ENCODE measurements around the gene TRPC5OS.
A peak's percentile ranks its signal among the peaks of the same experiment; 100 is the strongest.

The TRPC5OS gene

GRCh38 chrX:111875881-111876280 is at the start of gene TRPC5OS:
TRPC5OS (plus strand) TSS chrX:111876181; CDS start chrX:111901850, 25,669 bp downstream.
- no peak for DNase-seq

- no peak for DNase-seq
Observed at GRCh38 chrX:111829345-111829744, 46.6 kb upstream of the TRPC5OS start.

DNA sequence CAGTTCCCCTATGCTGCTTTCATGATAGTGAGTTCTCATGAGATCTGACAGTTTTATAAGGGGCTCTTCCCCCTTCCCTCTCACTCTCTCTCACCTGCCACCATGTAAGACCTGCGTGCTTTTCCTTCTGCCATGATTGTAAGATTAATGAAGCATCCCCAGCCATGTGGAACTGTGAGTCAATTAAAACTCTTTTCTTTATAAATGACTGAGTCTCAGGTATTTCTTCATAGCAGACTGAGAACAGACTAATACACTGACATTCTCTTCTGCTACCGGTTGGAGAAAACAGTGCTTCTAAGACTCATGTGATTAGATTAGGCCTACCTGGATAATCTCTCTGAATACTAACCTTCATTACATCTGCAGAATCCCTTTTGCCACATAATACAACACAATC is 45.4 kb upstream of the TRPC5OS start:
- DNase-seq, result no peak

DNA sequence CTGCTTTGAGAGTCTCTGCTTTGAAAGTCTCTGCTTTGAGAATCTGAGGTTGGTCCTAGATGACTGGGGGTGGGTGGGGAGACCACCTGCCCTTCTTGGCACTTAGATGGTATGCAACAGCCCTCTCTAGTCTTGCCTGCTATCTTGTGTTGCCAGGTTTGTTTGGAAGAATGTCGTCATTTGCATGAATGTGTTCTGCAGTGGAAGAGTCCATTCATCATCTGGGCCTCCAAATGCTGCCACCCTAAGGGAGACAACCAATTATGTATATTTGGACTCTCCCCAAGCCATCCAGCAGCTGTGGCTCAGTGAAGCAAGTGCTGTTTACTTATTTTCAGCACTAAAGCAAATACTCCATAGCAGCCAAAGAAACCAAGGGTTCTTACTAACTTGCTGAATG is 44.6 kb upstream of the TRPC5OS start:
- DNase-seq, result no peak

- DNase-seq, result peak; percentile 85
Observed at GRCh38 chrX:111837197-111837596, 38.8 kb upstream of the TRPC5OS start.

DNA sequence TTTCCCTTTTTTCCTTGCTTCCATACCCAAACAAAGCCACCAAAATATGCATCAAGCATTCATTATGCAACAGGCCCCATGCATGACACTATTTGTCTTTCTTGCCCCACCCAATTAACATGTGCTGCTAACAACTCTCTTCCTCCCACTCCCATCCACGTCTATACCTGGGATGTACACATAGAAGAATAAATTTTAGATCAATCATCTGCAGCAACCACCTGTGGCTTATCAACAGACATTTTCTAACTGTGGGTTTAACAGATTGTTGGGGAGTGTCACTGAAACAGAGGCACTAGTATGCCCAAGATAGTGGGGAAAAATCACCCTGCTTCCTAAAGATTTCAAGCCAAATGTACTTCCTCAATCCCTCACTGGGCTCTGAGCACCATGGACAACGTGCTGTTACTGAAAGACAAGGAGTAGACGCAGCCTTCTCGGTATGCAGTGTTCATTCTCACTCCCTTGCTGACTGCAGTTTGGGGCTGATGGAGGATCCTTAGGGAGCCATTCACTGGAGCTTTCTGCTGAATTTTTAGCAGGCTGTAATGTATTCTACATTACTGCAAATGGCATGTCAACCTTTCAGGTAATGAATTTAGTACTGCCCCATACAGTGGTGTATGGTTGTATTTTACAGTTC is 28.4 kb upstream of the TRPC5OS start:
- DNase-seq, result no peak

DNA sequence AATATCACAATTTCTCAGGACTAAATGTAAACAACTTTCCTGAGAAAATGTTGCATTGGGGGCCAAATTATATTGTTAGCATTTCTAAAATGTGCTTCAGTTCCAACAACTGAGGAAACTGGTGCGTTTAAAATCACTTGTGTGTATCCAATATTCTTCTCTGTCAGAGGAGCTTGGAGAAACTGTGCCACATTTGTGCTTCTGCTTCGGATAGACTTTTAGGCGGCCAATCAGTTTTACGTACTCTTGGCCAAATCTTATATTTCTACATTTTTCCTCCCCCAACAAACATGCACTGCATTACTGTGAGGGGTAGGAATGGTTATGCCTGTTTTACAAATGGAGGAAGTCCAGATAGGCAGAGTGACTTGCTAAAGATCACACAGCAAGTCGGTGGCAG is 27.4 kb upstream of the TRPC5OS start:
- DNase-seq, result no peak

- no peak for DNase-seq
Observed at GRCh38 chrX:111850975-111851374, 25.0 kb upstream of the TRPC5OS start.

DNA sequence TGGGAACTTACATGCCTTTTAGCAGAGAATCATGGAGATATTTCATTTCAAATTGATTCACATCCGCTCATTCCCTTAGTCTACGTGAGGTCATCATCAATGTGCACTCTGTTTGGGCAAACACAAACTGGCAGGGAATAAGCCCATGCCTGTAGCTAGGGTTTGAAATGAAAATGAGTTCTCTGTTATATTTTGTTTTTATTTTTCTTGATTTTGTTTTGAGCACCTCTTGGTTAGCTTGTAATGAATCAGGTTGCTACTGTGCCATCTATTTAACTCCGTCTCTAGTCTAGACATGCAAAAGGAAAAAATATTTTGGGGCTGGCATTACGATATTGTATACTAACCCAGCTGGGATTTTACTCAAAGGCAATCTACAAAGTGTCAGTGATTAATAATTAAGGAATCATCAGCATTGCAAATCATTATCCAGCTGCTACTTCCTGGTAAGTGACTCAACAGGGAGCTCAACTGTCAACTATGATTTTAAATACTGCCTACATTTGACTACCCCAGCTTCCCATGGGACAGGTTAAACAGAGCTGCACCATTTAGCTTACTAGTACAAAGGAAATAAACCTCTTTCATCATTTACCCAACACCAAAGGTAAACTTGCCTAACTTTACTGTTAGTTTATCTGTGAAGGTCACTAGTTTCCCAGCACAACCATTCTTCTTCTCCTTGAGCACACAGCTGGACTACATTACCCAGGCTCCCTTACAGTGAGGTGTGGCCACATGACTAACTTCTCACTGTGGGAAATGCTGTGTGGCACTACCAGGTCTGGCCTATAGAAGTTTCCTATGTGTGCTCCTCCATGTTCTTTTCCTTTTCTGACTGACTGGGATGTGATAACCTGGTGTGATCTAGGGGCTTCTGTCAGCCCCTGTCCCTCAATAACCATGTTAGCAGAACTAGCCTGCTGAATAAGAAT is 21.2 kb upstream of the TRPC5OS start:
- DNase-seq, result no peak

- DNase-seq, result no peak
Observed at GRCh38 chrX:111857534-111858060, 18.4 kb upstream of the TRPC5OS start.

DNA sequence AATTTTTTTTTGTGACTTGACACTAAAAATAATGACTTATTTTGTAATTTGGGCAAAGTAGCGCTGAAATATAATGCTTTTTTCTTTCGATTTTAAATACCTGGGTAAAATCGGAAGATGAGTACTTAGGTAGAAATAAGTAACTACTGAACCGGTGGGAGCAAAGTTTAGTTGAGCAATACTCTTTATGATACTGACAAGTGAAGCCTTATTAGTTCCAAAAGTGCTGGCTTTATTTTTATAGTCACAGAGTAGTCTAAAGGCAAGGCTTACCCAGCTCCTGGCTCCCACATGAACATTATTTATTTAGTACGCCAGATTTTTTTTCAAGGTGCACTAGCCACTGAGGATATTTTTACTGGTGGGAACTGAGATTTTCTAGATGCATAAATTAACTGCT is 14.4 kb upstream of the TRPC5OS start:
- DNase-seq, result no peak

DNA sequence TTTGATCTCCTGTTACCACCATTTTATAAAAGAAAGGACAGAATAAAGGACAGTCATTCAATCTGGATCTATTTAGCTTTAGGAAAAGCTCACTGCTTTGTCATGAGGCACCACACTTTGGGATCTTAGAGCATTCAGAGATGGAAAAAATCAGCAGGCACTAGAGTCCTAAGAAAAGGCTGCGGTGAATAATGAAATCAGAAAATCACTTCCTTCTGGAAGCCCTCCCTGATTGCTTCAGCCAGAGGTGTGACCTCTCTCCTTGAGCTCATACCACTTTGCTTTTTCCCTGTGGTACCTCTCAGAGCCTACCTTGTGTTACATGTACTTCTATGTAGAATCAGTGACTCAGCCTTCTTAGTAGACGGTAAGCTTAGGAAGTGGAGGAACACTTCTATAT is 8.7 kb upstream of the TRPC5OS start:
- no peak for DNase-seq

DNA sequence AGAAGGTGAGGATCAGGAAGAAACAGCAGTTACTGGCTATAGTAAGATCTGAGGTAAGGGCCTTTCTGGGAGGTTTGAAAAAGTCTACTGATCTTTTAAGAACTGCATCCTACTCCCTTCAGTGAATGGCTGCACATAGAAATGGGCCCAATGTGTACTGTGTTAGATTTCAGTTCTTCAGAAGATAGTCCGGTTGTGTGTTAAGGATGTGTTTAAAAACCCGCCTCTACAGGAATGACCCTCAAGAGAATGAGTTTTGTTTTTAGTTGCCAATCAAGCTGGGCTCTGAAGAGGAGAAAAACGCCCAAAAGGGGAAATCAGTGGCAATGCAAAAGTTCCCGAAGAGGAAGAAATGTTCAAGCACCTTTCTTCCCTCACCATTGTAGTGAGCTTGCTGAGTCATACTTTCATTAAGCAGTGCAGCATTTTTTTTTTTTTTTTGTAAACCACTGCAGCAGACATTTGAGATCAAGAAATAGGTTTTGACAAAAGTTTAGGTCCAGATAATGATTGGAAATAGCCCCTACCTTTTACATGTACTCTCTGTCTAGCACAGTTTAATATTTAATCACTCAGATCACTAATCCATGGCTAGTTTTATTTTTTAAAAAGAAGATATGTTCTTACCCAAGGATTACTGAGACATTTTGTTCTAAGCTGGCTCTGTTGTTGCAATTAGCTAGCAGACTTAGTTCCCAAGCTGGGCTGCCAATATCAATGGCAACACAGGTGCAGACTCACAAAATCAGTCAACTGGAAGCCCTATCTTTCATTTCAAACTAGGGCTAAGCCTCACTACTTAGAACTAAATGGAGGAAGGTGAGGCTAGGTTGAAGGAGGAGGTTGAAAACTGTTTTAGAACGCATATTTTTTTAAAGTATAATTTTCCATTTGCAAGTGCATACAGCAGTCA is 7.0 kb upstream of the TRPC5OS start:
- no peak for DNase-seq

- DNase-seq, result peak; percentile 78
Observed at GRCh38 chrX:111869639-111870034, 6.3 kb upstream of the TRPC5OS start.

- peak; percentile 77 for DNase-seq
Observed at GRCh38 chrX:111874241-111874640, 1.7 kb upstream of the TRPC5OS start.

- no peak for DNase-seq
Observed at GRCh38 chrX:111876646-111877045, 665 bp downstream of the TRPC5OS start.

GRCh38 chrX:111877681-111878080 is 1.7 kb downstream of the TRPC5OS start:
- no peak for DNase-seq

- no peak for DNase-seq
Observed at GRCh38 chrX:111880735-111881134, 4.8 kb downstream of the TRPC5OS start.

DNA sequence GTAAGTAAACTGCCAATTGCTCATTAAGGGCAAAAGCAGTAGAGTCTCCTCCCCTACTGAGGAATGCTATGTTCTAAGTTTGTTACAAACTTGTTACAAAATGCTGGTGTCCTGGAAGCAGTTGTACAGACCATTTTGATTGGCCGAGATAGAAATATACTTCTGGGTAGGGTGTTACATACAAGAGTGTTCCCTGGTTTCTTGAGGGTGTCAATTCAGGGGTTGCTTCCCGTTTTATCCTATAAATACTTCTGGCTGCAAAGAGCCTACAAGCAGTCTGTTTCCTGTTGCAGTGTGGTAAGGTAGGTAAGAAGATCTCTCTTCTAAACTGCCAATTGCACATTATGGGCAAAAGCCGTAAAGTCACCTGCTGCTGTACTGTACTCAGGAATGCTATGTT is 5.7 kb downstream of the TRPC5OS start:
- no peak for DNase-seq

GRCh38 chrX:111886678-111887077 is 10.7 kb downstream of the TRPC5OS start:
- no peak for DNase-seq

DNA sequence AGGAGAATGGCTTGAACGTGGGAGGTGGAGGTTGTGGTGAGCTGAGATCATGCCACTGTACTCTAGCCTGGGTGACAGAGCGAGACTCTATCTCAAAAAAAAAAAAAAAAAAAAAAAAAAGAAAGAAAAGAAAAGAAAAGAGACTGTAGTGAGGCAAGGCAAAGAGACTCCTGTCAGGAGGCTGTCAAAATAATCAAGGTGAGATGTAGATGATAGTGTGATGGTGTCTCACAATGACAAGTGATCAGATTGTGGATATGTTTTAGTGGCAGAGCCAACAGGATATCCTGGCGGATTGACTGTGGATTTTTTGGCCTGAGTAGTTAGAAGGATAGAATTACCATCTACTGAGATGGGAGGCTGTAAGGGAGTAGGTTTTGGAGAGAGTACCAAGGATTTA is 12.6 kb downstream of the TRPC5OS start:
- DNase-seq, result no peak

DNA sequence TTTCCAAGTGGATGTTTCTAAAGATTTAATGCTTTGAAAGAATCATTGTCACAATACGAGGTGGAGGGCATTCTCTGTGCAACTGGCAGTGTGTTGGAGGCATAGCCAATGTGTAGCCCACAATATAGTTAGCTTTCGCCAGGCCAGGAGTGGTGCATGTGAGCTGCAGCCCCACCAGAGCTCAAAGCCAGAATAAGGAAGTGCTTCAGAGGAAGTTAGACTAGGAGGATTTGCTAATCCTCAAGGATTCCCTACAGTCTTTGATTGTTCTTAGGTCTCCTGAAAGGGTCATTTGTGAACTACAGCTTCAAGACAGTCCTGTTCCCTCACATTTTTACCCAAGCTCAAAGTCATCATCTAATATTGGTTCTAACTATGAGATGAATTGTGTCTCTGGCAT is 16.4 kb downstream of the TRPC5OS start:
- DNase-seq, result no peak

- no peak for DNase-seq
Observed at GRCh38 chrX:111896148-111896547, 20.2 kb downstream of the TRPC5OS start.

All from NCI-H524 treated with DMSO at 0.1 percent for 48 hours (cell line).